Right lobe of liver (tissue), 4 donors: ENCODE results near the gene SAMD4A.

Experiments used
- POLR2A ChIP-seq: fragments of 450-650 bp; IDR thresholded peaks from one replicate; pipeline ENCODE4 v1.6.1; 2017; ENCODE audit warnings: antibody characterized with exemption, mild to moderate bottlenecking
- TF ChIP-seq, protein P1 (sequence below), 4 donors: fragments of 200-600 bp in 3 of 4; fragments of 450-650 bp in 1 of 4; IDR thresholded peaks; one replicate each; pipeline versions ENCODE4 v1.5.1 to v1.8.0; 2016 to 2022; ENCODE audit warnings: antibody characterized with exemption in 4 of 4, mild to moderate bottlenecking in 2 of 4
- donor health status: DM: no; HTN: no; CAD: no.
- donor health status: DM: no; HTN: no; CAD: no.
- donor health status: DM: no; HTN: yes; CAD: no.

DNA sequence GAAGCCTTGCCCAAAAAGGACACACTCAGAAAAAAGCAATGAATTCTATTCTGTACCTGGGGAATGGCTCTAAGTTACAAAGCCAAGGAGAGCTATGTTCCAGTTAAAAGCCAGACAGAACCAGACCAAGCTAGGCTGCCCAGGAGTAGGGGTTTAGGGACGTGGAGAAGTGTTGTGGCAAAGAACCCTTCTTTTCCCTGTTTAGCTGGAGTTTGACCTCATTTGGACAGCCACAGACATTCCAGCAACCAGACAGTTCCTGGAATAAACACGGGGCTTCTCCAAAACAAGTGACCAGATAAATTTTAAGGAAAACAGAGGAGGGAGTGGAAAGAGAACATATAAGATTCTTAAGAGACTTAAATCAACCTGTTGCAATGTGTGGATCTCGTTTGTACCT is 273.4 kb downstream of the SAMD4A start:
- TF ChIP-seq POLR2A: no peak
- TF ChIP-seq, protein P1, sequence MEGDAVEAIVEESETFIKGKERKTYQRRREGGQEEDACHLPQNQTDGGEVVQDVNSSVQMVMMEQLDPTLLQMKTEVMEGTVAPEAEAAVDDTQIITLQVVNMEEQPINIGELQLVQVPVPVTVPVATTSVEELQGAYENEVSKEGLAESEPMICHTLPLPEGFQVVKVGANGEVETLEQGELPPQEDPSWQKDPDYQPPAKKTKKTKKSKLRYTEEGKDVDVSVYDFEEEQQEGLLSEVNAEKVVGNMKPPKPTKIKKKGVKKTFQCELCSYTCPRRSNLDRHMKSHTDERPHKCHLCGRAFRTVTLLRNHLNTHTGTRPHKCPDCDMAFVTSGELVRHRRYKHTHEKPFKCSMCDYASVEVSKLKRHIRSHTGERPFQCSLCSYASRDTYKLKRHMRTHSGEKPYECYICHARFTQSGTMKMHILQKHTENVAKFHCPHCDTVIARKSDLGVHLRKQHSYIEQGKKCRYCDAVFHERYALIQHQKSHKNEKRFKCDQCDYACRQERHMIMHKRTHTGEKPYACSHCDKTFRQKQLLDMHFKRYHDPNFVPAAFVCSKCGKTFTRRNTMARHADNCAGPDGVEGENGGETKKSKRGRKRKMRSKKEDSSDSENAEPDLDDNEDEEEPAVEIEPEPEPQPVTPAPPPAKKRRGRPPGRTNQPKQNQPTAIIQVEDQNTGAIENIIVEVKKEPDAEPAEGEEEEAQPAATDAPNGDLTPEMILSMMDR (IDR thresholded peaks at IDR 0.05): no peak
